A549 (cell line): Measurements from ENCODE around the gene TMEM61.

Source experiments
- SMC3 ChIP-seq: fragments of >200 bp; sonication (Bioruptor Twin); formaldehyde crosslinking; IDR thresholded peaks from 3 replicates; pipeline ENCODE4 v1.6.1; 2018; ENCODE audit warnings: inconsistent platforms
- TF ChIP-seq, protein P1 (sequence below): fragments of >200 bp; sonication (Bioruptor Twin); formaldehyde crosslinking; IDR thresholded peaks from 3 replicates; pipeline ENCODE4 v1.5.1; 2016

DNA sequence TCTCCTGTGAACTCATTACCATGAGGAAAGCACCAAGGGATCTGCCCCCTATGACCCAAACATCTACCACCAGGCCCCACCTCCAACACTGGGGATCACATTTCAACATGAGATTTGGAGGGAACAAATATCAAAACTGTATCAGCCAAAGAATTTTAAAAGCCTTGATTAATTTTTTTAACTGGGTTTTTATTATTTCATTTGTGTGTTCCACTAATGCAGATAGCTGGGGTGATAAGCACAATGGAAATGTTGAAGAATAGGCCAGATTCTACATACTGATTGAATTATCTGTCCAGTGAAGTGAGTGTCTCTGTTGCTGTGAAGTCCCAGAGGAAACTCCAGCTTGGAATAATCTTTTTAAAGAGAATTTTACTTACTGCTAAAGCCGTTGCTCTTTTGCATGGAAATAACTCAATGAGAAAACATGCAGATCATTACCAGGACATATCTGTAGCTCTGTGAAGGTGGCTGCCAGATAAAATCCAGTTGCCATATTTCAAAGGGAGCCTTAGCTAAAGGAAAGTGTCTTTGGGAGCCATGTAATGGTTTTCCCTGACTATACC, 49.1 kb upstream of the TMEM61 start:
- TF ChIP-seq SMC3: no peak
- TF ChIP-seq, protein P1, sequence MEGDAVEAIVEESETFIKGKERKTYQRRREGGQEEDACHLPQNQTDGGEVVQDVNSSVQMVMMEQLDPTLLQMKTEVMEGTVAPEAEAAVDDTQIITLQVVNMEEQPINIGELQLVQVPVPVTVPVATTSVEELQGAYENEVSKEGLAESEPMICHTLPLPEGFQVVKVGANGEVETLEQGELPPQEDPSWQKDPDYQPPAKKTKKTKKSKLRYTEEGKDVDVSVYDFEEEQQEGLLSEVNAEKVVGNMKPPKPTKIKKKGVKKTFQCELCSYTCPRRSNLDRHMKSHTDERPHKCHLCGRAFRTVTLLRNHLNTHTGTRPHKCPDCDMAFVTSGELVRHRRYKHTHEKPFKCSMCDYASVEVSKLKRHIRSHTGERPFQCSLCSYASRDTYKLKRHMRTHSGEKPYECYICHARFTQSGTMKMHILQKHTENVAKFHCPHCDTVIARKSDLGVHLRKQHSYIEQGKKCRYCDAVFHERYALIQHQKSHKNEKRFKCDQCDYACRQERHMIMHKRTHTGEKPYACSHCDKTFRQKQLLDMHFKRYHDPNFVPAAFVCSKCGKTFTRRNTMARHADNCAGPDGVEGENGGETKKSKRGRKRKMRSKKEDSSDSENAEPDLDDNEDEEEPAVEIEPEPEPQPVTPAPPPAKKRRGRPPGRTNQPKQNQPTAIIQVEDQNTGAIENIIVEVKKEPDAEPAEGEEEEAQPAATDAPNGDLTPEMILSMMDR: no peak
